ENCODE data around the gene HEPACAM.

HEPACAM gene

DNA sequence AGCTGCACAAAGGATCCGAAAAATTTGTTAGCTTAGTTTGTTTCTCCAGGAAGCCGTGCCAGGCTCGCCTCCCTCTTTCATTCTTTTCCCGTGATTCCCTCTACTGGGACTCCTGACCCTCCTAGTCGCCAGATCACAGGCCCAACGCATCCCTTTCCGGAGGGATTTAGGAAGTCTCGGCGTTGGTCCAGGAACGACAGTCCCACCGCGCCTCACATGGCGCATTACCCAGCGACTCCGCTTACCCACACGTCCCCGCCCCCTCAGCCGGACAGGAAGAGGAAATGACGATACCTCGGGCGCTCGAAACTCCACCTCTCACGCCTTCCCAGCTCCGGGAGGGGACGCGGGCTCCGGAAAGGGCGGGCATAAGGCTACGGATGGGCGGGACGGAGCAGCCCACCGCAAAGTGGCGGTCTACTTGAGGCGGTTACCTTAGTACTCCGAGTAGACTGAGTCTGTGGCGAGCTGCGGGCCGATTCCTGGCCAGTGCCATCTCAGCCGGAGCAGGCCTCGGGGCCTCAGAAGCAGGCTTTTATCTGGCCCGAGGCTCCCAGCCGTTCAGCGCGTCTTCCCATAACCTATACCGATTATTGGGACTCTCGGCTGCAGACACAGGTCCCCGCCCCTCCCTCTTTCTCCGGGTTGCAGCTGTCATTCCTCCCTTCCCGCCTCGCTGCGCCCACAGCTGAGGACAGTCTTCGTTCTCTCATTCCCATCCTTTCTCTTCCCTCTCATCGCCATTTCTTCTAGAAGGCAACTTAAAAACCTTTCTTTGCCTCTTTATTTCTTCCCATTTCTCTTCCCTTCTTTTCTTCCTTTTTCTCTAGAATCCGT, 18.1 kb upstream of the HEPACAM start, which contains the start of gene CCDC15:
CCDC15 (plus strand) TSS at position 450 of the 837 bp plus-strand sequence. CDS start 531 bp downstream, outside the sequence.
- ATAC-seq = peak; percentile 99
- TF ChIP-seq, protein P1, sequence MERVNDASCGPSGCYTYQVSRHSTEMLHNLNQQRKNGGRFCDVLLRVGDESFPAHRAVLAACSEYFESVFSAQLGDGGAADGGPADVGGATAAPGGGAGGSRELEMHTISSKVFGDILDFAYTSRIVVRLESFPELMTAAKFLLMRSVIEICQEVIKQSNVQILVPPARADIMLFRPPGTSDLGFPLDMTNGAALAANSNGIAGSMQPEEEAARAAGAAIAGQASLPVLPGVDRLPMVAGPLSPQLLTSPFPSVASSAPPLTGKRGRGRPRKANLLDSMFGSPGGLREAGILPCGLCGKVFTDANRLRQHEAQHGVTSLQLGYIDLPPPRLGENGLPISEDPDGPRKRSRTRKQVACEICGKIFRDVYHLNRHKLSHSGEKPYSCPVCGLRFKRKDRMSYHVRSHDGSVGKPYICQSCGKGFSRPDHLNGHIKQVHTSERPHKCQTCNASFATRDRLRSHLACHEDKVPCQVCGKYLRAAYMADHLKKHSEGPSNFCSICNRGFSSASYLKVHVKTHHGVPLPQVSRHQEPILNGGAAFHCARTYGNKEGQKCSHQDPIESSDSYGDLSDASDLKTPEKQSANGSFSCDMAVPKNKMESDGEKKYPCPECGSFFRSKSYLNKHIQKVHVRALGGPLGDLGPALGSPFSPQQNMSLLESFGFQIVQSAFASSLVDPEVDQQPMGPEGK (CRISPR knock-in tag; IDR thresholded peaks at IDR 0.05; ENCODE audit: borderline replicate concordance) = no peak
- TF ChIP-seq, protein P2, sequence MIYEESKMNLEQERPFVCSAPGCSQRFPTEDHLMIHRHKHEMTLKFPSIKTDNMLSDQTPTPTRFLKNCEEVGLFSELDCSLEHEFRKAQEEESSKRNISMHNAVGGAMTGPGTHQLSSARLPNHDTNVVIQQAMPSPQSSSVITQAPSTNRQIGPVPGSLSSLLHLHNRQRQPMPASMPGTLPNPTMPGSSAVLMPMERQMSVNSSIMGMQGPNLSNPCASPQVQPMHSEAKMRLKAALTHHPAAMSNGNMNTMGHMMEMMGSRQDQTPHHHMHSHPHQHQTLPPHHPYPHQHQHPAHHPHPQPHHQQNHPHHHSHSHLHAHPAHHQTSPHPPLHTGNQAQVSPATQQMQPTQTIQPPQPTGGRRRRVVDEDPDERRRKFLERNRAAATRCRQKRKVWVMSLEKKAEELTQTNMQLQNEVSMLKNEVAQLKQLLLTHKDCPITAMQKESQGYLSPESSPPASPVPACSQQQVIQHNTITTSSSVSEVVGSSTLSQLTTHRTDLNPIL (CRISPR knock-in tag; IDR thresholded peaks at IDR 0.05; ENCODE audit: low read depth) = no peak
- TF ChIP-seq ZNF70 (CRISPR knock-in tag; IDR thresholded peaks at IDR 0.05) (no peak), ZNF8 (CRISPR knock-in tag; IDR thresholded peaks at IDR 0.05) (no peak), PPARA (CRISPR knock-in tag; IDR thresholded peaks at IDR 0.05; ENCODE audit: borderline replicate concordance) (0 out of 2 replicates have a peak, but pooled peaks have one; percentile 65), SNAI2 (CRISPR knock-in tag; IDR thresholded peaks at IDR 0.05) (no peak), ESRRG (CRISPR knock-in tag; IDR thresholded peaks at IDR 0.05) (no peak), ZFP3 (CRISPR knock-in tag; IDR thresholded peaks at IDR 0.05) (no peak), GLIS3 (CRISPR knock-in tag; IDR thresholded peaks at IDR 0.05) (0 out of 2 replicates have a peak, but pooled peaks have one; percentile 34)
- TF ChIP-seq, protein P3, sequence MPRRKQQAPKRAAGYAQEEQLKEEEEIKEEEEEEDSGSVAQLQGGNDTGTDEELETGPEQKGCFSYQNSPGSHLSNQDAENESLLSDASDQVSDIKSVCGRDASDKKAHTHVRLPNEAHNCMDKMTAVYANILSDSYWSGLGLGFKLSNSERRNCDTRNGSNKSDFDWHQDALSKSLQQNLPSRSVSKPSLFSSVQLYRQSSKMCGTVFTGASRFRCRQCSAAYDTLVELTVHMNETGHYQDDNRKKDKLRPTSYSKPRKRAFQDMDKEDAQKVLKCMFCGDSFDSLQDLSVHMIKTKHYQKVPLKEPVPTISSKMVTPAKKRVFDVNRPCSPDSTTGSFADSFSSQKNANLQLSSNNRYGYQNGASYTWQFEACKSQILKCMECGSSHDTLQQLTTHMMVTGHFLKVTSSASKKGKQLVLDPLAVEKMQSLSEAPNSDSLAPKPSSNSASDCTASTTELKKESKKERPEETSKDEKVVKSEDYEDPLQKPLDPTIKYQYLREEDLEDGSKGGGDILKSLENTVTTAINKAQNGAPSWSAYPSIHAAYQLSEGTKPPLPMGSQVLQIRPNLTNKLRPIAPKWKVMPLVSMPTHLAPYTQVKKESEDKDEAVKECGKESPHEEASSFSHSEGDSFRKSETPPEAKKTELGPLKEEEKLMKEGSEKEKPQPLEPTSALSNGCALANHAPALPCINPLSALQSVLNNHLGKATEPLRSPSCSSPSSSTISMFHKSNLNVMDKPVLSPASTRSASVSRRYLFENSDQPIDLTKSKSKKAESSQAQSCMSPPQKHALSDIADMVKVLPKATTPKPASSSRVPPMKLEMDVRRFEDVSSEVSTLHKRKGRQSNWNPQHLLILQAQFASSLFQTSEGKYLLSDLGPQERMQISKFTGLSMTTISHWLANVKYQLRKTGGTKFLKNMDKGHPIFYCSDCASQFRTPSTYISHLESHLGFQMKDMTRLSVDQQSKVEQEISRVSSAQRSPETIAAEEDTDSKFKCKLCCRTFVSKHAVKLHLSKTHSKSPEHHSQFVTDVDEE (CRISPR knock-in tag; IDR thresholded peaks at IDR 0.05) = 0 out of 2 replicates have a peak, but pooled peaks have one; percentile 18
- TF ChIP-seq, protein P4, sequence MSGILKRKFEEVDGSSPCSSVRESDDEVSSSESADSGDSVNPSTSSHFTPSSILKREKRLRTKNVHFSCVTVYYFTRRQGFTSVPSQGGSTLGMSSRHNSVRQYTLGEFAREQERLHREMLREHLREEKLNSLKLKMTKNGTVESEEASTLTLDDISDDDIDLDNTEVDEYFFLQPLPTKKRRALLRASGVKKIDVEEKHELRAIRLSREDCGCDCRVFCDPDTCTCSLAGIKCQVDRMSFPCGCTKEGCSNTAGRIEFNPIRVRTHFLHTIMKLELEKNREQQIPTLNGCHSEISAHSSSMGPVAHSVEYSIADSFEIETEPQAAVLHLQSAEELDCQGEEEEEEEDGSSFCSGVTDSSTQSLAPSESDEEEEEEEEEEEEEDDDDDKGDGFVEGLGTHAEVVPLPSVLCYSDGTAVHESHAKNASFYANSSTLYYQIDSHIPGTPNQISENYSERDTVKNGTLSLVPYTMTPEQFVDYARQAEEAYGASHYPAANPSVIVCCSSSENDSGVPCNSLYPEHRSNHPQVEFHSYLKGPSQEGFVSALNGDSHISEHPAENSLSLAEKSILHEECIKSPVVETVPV (CRISPR knock-in tag; IDR thresholded peaks at IDR 0.05) = no peak

DNA sequence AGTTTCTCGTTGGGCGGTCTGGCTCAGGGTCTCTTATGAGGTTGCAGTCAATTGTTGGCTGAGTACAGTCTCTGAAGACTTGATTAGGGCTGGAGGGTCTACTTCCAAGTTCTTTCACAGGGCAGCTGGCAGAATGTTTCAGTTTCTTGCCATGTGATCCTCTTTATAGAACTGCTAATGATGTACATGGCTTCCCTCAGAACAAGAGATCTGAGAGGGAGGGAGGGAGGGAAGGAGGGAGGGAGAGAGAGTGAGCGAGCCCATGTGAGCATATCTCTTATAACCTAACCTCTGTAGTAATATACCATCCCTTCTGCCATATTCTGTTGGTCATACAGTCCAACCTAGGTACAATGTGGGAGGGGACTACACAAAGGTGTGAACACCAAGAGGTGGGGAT, 15.5 kb upstream of the HEPACAM start:
- ATAC-seq = no peak
- TF ChIP-seq ZFP30 (CRISPR knock-in tag; IDR thresholded peaks at IDR 0.05) (no peak), ZC3H10 (CRISPR knock-in tag; IDR thresholded peaks at IDR 0.05) (no peak), ZFP3 (CRISPR knock-in tag; IDR thresholded peaks at IDR 0.05) (no peak), TOX (CRISPR knock-in tag; IDR thresholded peaks at IDR 0.05; ENCODE audit: borderline replicate concordance) (no peak), ZNF565 (CRISPR knock-in tag; conservative IDR thresholded peaks at IDR 0.05; ENCODE audit: low read depth) (no peak), ZNF70 (CRISPR knock-in tag; IDR thresholded peaks at IDR 0.05) (no peak), SNAI2 (CRISPR knock-in tag; IDR thresholded peaks at IDR 0.05) (no peak), CSDC2 (CRISPR knock-in tag; IDR thresholded peaks at IDR 0.05) (no peak), OSR1 (CRISPR knock-in tag; IDR thresholded peaks at IDR 0.05) (no peak), BACH2 (CRISPR knock-in tag; IDR thresholded peaks at IDR 0.05; ENCODE audit: borderline replicate concordance) (no peak)
- TF ChIP-seq, protein P3 (CRISPR knock-in tag; IDR thresholded peaks at IDR 0.05) = no peak
- TF ChIP-seq, protein P5, sequence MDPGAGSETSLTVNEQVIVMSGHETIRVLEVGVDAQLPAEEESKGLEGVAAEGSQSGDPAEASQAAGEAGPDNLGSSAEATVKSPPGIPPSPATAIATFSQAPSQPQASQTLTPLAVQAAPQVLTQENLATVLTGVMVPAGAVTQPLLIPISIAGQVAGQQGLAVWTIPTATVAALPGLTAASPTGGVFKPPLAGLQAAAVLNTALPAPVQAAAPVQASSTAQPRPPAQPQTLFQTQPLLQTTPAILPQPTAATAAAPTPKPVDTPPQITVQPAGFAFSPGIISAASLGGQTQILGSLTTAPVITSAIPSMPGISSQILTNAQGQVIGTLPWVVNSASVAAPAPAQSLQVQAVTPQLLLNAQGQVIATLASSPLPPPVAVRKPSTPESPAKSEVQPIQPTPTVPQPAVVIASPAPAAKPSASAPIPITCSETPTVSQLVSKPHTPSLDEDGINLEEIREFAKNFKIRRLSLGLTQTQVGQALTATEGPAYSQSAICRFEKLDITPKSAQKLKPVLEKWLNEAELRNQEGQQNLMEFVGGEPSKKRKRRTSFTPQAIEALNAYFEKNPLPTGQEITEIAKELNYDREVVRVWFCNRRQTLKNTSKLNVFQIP (CRISPR knock-in tag; IDR thresholded peaks at IDR 0.05; ENCODE audit: borderline replicate concordance, low read depth) = no peak
- TF ChIP-seq, protein P1 (CRISPR knock-in tag; IDR thresholded peaks at IDR 0.05; ENCODE audit: borderline replicate concordance) = no peak
- TF ChIP-seq, protein P2 (CRISPR knock-in tag; IDR thresholded peaks at IDR 0.05; ENCODE audit: low read depth) = no peak
- TF ChIP-seq, protein P4 (CRISPR knock-in tag; IDR thresholded peaks at IDR 0.05) = no peak
